IMR-90 (cell line): ENCODE data around the gene CCDC146. TPM values are rescaled to one million over a fixed set of nuclear protein-coding genes. Genes with fewer than 3 reads are reported as not detected.
"Not testable (repeated sequence)": the region's sequence is repeated elsewhere in the genome, so short reads cannot be mapped to it uniquely, and the experiment has no call there.

Experiments used
- ATAC-seq: fragments of 200-7000 bp; cut with Tn5 transposase; 2 replicates; pipeline ENCODE4 v1.9.1; 2020; ENCODE audit warnings: low read depth, mild to moderate bottlenecking, moderate library complexity
- BruUV-seq: library from RNA; stranded (reverse); fragments of 400-500 nt; replicated peaks from 2 replicates; lab custom pipeline; 2021; lab: Mats Ljungman, UMichigan
- CTCF ChIA-PET: fragments of 300-600 bp; formaldehyde crosslinking; extraction: SDS; loops from one replicate; lab custom pipeline; 2021; ENCODE audit warnings: antibody characterized with exemption; lab: Yijun Ruan, JAX
- POLR2A ChIA-PET: fragments of 300-600 bp; sonication (Branson Sonifier 250); formaldehyde crosslinking; loops from one replicate; lab custom pipeline; 2022; ENCODE audit warnings: antibody characterized with exemption; ENCODE audit not compliant: unreplicated experiment; lab: Charles Lee
- DNase-seq: peaks from one replicate; pipeline ENCODE4 v3.0.0; 2013
- H2AFZ ChIP-seq: replicated peaks from 2 replicates; pipeline ENCODE3; 2013; ENCODE audit warnings: low read length, mild to moderate bottlenecking; ENCODE audit not compliant: poor library complexity
- H2AK5ac ChIP-seq: 2 replicates; pipeline ENCODE4 v1.6.1; 2013; ENCODE audit warnings: low read depth, low read length, inconsistent platforms
- H2AK9ac ChIP-seq: replicated peaks from 2 replicates; pipeline ENCODE3; 2013; ENCODE audit warnings: mild to moderate bottlenecking, low read depth, low read length, moderate library complexity; ENCODE audit not compliant: poor library complexity
- H2BK120ac ChIP-seq: 2 replicates; pipeline ENCODE4 v1.6.1; 2013; ENCODE audit warnings: low read depth, low read length, inconsistent platforms
- H2BK15ac ChIP-seq: 3 replicates; pipeline ENCODE4 v1.6.1; 2013; ENCODE audit warnings: low read depth, low read length, inconsistent platforms
- H2BK20ac ChIP-seq: 2 replicates; pipeline ENCODE4 v1.6.1; 2013; ENCODE audit warnings: low read depth, mild to moderate bottlenecking, inconsistent platforms, low read length, moderate library complexity
- H2BK5ac ChIP-seq: 2 replicates; pipeline ENCODE4 v1.6.1; 2013; ENCODE audit warnings: mild to moderate bottlenecking, low read depth, low read length, inconsistent platforms; ENCODE audit not compliant: poor library complexity, severe bottlenecking
- H3K14ac ChIP-seq: replicated peaks from 2 replicates; pipeline ENCODE4 v1.6.1; 2013; ENCODE audit warnings: low read depth, low read length, inconsistent platforms
- H3K18ac ChIP-seq: 2 replicates; pipeline ENCODE4 v1.6.1; 2013; ENCODE audit warnings: low read depth, low read length, control low read depth
- H3K23ac ChIP-seq: 2 replicates; pipeline ENCODE4 v1.6.1; 2013; ENCODE audit warnings: low read depth, low read length, inconsistent platforms
- H3K27ac ChIP-seq: 2 replicates; pipeline ENCODE4 v1.5.1; 2013; ENCODE audit warnings: mild to moderate bottlenecking, control low read depth, low read length; ENCODE audit not compliant: insufficient read depth
- H3K27me3 ChIP-seq: 2 replicates; pipeline ENCODE4 v1.6.1; 2013; ENCODE audit warnings: low read length; ENCODE audit not compliant: control insufficient read depth, insufficient read depth
- H3K36me3 ChIP-seq: 2 replicates; pipeline ENCODE4 v1.6.1; 2013; ENCODE audit warnings: low read length, mixed read lengths; ENCODE audit not compliant: control insufficient read depth, insufficient read depth
- H3K4ac ChIP-seq: 2 replicates; pipeline ENCODE4 v1.6.1; 2013; ENCODE audit warnings: low read depth, low read length, inconsistent platforms
- H3K4me1 ChIP-seq: 2 replicates; pipeline ENCODE4 v1.6.1; 2013; ENCODE audit warnings: low read length, mixed read lengths; ENCODE audit not compliant: control insufficient read depth, insufficient read depth
- H3K4me2 ChIP-seq: 2 replicates; pipeline ENCODE4 v1.6.1; 2013; ENCODE audit warnings: low read depth, mild to moderate bottlenecking, control low read depth, low read length, moderate library complexity
- H3K4me3 ChIP-seq: 2 replicates; pipeline ENCODE4 v1.5.1; 2013; ENCODE audit warnings: low read depth, mild to moderate bottlenecking, control low read depth, low read length, moderate library complexity; ENCODE audit not compliant: insufficient read depth
- H3K56ac ChIP-seq: 2 replicates; pipeline ENCODE4 v1.6.1; 2013; ENCODE audit warnings: low read length, inconsistent platforms; ENCODE audit not compliant: insufficient read depth; ENCODE audit errors: extremely low read depth
- H3K79me1 ChIP-seq, 2 experiments: 2 replicates each; pipeline ENCODE4 v1.6.1; 2013; ENCODE audit warnings: low read length in 2 of 2, inconsistent platforms in 1 of 2, low read depth in 1 of 2
- H3K9ac ChIP-seq: 2 replicates; pipeline ENCODE4 v1.6.1; 2013; ENCODE audit warnings: low read depth, low read length, control low read depth
- H3K9me1 ChIP-seq: 2 replicates; pipeline ENCODE4 v1.6.1; 2013; ENCODE audit warnings: low read length, inconsistent platforms; ENCODE audit not compliant: insufficient read depth
- H3K9me3 ChIP-seq: 2 replicates; pipeline ENCODE4 v1.6.1; 2013; ENCODE audit warnings: low read length; ENCODE audit not compliant: control insufficient read depth, insufficient read depth
- H4K20me1 ChIP-seq: 2 replicates; pipeline ENCODE4 v1.6.1; 2013; ENCODE audit warnings: low read length, inconsistent platforms; ENCODE audit not compliant: insufficient read depth
- H4K5ac ChIP-seq: 2 replicates; pipeline ENCODE4 v1.6.1; 2013; ENCODE audit warnings: mild to moderate bottlenecking, low read depth, low read length, control low read depth
- H4K8ac ChIP-seq, 2 experiments: 2 replicates each; pipeline ENCODE4 v1.6.1; 2013; ENCODE audit warnings: low read depth in 2 of 2, low read length in 2 of 2, control low read depth in 1 of 2, inconsistent platforms in 1 of 2
- H4K91ac ChIP-seq: 2 replicates; pipeline ENCODE4 v1.6.1; 2013; ENCODE audit warnings: low read depth, low read length, inconsistent platforms; ENCODE audit not compliant: insufficient read depth
- WGBS, 2 experiments: methylation state at CpG; one replicate each; pipeline versions ENCODE4 v1.1.5 to v1.1.7; 2013; ENCODE audit warnings: missing lambda C conversion rate in 2 of 2; ENCODE audit not compliant: insufficient read length in 1 of 2; ENCODE audit errors: extremely low coverage in 2 of 2; 5-methylcytosine and 5-hydroxymethylcytosine counted together
- dilution Hi-C: fragments of 300-500 bp; cut with HindIII; formaldehyde crosslinking; loops from one replicate; pipeline ENCODE4 v1.14.3; 2018; ENCODE audit warnings: low sequenced_read_pairs; ENCODE audit not compliant: unreplicated experiment
- in situ Hi-C: fragments of 300-500 bp; cut with MboI; formaldehyde crosslinking; loops from 3 replicates; pipeline ENCODE4 v1.14.3; 2019; ENCODE audit warnings: low sequenced_read_pairs, inconsistent platforms, mixed read lengths
- intact Hi-C: fragments of 100-400 bp; cut with micrococcal nuclease; formaldehyde crosslinking; loops from 2 replicates; pipeline ENCODE4 v1.10.0; 2022
- polyA plus RNA-seq, 3 experiments: library from polyadenylated mRNA; depleted of rRNA; stranded (reverse); fragments of >200 nt; gene quantifications; 2 replicates each; pipeline ENCODE4 v1.2.3, GENCODE V29; 2012; ENCODE audit warnings: low replicate concordance in 1 of 3
- total RNA-seq: library from RNA; depleted of rRNA; stranded (reverse); fragments of >200 nt; gene quantifications from 2 replicates; pipeline ENCODE4 v1.2.3, GENCODE V29; 2012

Gene CCDC146
- total and polyA plus RNA-seq, 2 of the 4 experiments (the other 2 are of a cell fraction): 0.54 to 1.7 TPM

DNA sequence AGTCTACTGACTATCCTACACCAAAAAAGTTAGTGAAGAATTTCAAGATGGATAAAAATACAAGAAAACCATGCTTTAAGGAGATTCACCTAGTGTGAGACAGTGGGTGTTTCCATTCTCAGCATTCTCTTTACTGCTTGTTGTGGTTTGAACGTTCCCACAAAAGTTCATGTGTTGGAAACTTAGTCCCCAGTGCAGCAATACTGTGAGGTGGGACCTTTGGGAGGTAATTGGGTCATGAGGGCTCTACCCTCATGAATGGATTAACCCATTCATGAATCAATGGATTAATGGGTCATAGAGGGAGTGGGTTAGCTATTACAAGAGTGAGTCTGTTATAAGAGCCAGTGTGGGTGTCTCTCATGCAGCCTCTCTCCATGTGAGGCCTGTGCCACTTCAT, 21.2 kb upstream of the CCDC146 start:
- H3K27ac ChIP-seq, H3K56ac ChIP-seq, dilution Hi-C loops, H4K20me1 ChIP-seq, H2BK5ac ChIP-seq, H3K36me3 ChIP-seq, intact Hi-C loops, H2AK5ac ChIP-seq, H3K4me3 ChIP-seq, H3K27me3 ChIP-seq, DNase-seq, BruUV-seq, H3K4ac ChIP-seq, H3K9me1 ChIP-seq, H2AFZ ChIP-seq, H3K14ac ChIP-seq, CTCF ChIA-PET, H3K23ac ChIP-seq, POLR2A ChIA-PET, H3K9ac ChIP-seq, H2BK120ac ChIP-seq, H3K9me3 ChIP-seq, H3K79me1 ChIP-seq, H3K4me2 ChIP-seq, H4K5ac ChIP-seq, ATAC-seq, H3K4me1 ChIP-seq, H2BK20ac ChIP-seq, H2AK9ac ChIP-seq, H4K91ac ChIP-seq, in situ Hi-C loops, H3K18ac ChIP-seq, H2BK15ac ChIP-seq, H4K8ac ChIP-seq: not testable (repeated sequence)
- no CpG with 5 or more reads among the region's 1 CpG for WGBS, 2 experiments

DNA sequence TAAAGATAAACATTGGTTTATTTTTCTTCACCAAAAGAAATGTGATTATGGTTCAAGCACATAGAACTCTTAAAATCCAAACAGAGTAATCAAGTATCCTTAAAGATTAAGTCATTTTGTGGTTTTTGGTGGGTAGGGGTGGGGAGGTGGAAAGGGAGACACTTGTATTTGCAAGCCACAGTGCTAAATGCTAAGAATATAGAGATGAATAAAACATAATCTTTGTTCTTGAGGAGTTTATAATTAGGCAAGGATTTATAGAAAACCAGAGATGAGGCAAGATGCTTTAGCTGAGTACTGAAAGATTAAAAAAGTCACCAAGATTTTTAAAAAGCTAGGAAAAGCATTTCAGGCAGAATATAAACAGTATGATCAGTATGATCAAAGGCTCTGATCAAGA, 19.7 kb upstream of the CCDC146 start:
- H3K79me1 ChIP-seq, H3K36me3 ChIP-seq, H3K18ac ChIP-seq, H2AFZ ChIP-seq, H4K20me1 ChIP-seq, H4K91ac ChIP-seq, H3K9ac ChIP-seq, H2AK5ac ChIP-seq, H4K5ac ChIP-seq, H2BK15ac ChIP-seq, H3K4me3 ChIP-seq, H3K56ac ChIP-seq, H2BK120ac ChIP-seq, DNase-seq, H3K4me1 ChIP-seq, H4K8ac ChIP-seq, H3K23ac ChIP-seq, POLR2A ChIA-PET, in situ Hi-C loops, H3K27ac ChIP-seq, dilution Hi-C loops, H3K14ac ChIP-seq, H3K4ac ChIP-seq, H2BK20ac ChIP-seq, CTCF ChIA-PET, H3K4me2 ChIP-seq, H3K9me3 ChIP-seq, H2AK9ac ChIP-seq, H3K9me1 ChIP-seq, BruUV-seq, intact Hi-C loops, H3K27me3 ChIP-seq, H2BK5ac ChIP-seq: not testable (repeated sequence)
- ATAC-seq: peak; percentile 33
